Prostate gland (tissue), 2 donors: ENCODE results near the gene CLPTM1L. TPM values are rescaled to one million over a fixed set of nuclear protein-coding genes. Genes with fewer than 3 reads are reported as not detected.

Source experiments
- DNase-seq: peaks from one replicate; pipeline ENCODE4 v3.0.0-alpha.2; 2019; ENCODE audit warnings: low spot score
- H3K27ac ChIP-seq, 2 donors: fragments of 200-600 bp; sonication (generic); 2 replicates each; pipeline ENCODE4 v1.5.1; 2017 to 2019
- H3K27me3 ChIP-seq: fragments of 200-600 bp; sonication (generic); replicated peaks from 2 replicates; pipeline ENCODE4 v1.5.1; 2019; ENCODE audit not compliant: insufficient read depth
- H3K36me3 ChIP-seq, 2 donors: fragments of 200-600 bp; sonication (generic); 1 replicate in 1 of 2; 2 replicates in 1 of 2; pipeline versions ENCODE4 v1.5.1 to v1.8.1; 2017 to 2019
- H3K4me1 ChIP-seq: fragments of 200-600 bp; sonication (generic); replicated peaks from 2 replicates; pipeline ENCODE4 v1.5.1; 2019
- H3K4me3 ChIP-seq, 2 donors: fragments of 200-600 bp; sonication (generic); 2 replicates each; pipeline ENCODE4 v1.5.1; 2017 to 2019
- H3K9me3 ChIP-seq: fragments of 200-600 bp; sonication (generic); 2 replicates; pipeline ENCODE4 v1.5.1; 2017
- CTCF ChIP-seq, 4 experiments: fragments of 200-600 bp in 2 of 4; fragments of 450-650 bp in 2 of 4; sonication (generic) in 2 of 4; IDR thresholded peaks; 1 replicate in 3 of 4; 2 replicates in 1 of 4; pipeline ENCODE4 v1.5.1; 2016 to 2019; ENCODE audit warnings: antibody characterized with exemption in 4 of 4, mild to moderate bottlenecking in 2 of 4, moderate library complexity in 2 of 4
- POLR2A ChIP-seq: fragments of 450-650 bp; IDR thresholded peaks from one replicate; pipeline ENCODE4 v1.6.1; 2016; ENCODE audit warnings: antibody characterized with exemption, mild to moderate bottlenecking
- POLR2AphosphoS5 ChIP-seq: sonication (generic); formaldehyde crosslinking; IDR thresholded peaks from one replicate; pipeline ENCODE4 v1.6.1; 2017; ENCODE audit warnings: antibody characterized with exemption
- WGBS: methylation state at CpG from one replicate; pipeline ENCODE4 v1.1.5; 2018; 5-methylcytosine and 5-hydroxymethylcytosine counted together
- intact Hi-C: fragments of 100-400 bp; cut with DNase I; formaldehyde crosslinking; loops from one replicate; pipeline ENCODE4 v1.14.2; 2022
- total RNA-seq, 2 donors: library from RNA; depleted of rRNA; stranded (reverse); fragments of >200 nt; gene quantifications; one replicate each; pipeline ENCODE4 v1.1.0, GENCODE V29; 2016

The CLPTM1L gene
- total RNA-seq, 2 donors from 2014 or later, result 105 to 135 TPM

GRCh38 chr5:1310118-1310517, 34.8 kb downstream of the CLPTM1L start:
- H3K27ac ChIP-seq, result no peak overlapping the region
- H3K9me3 ChIP-seq, result no peaks in the 10 kb centered on the region
- no peak overlapping the region for H3K4me3 ChIP-seq
- intact Hi-C loops, result no loop called here
- H3K36me3 ChIP-seq, result no peaks in the 10 kb centered on the region
- no peak for DNase-seq
- WGBS, result 96% methylated on average over 7 of the region's 7 CpGs
- no peaks in the 10 kb centered on the region for H3K27me3 ChIP-seq
- no peak for TF ChIP-seq POLR2AphosphoS5
- no peak for TF ChIP-seq POLR2A
- no peak for TF ChIP-seq CTCF (IDR thresholded peaks at IDR 0.05)
- H3K4me1 ChIP-seq, result peaks cover 4% of the 10 kb centered on the region

- Histone ChIP-seq H3K4me1 (no peaks in the 10 kb centered on the region), H3K27ac (no peak overlapping the region), H3K27me3 (no peaks in the 10 kb centered on the region), H3K9me3 (no peaks in the 10 kb centered on the region), H3K36me3 (no peaks in the 10 kb centered on the region), H3K4me3 (no peak overlapping the region)
- intact Hi-C loops, result no loop called here
- no peak for DNase-seq
- TF ChIP-seq CTCF (IDR thresholded peaks at IDR 0.05) (no peak), POLR2A (no peak), POLR2AphosphoS5 (no peak)
- 83% methylated on average over 2 of the region's 2 CpGs for WGBS
Measured at GRCh38 chr5:1304033-1304432, 40.9 kb downstream of the CLPTM1L start.

GRCh38 chr5:1302258-1302657, 42.6 kb downstream of the CLPTM1L start:
- TF ChIP-seq CTCF (IDR thresholded peaks at IDR 0.05) (no peak), POLR2AphosphoS5 (no peak), POLR2A (no peak)
- intact Hi-C loops, result no loop called here
- Histone ChIP-seq H3K36me3 (no peaks in the 10 kb centered on the region), H3K4me1 (no peaks in the 10 kb centered on the region), H3K9me3 (no peaks in the 10 kb centered on the region), H3K4me3 (no peak overlapping the region), H3K27ac (no peak overlapping the region), H3K27me3 (no peaks in the 10 kb centered on the region)
- 88% methylated on average over 2 of the region's 2 CpGs for WGBS
- no peak for DNase-seq

- DNase-seq, result no peak
- 89% methylated on average over 20 of the region's 20 CpGs for WGBS
- intact Hi-C loops, result no loop called here
- no peaks in the 10 kb centered on the region for H3K4me1 ChIP-seq
- H3K36me3 ChIP-seq, result no peaks in the 10 kb centered on the region
- H3K4me3 ChIP-seq, result no peak overlapping the region
- no peaks in the 10 kb centered on the region for H3K9me3 ChIP-seq
- TF ChIP-seq POLR2A, result no peak
- TF ChIP-seq POLR2AphosphoS5, result no peak
- no peak for TF ChIP-seq CTCF (IDR thresholded peaks at IDR 0.05)
- no peaks in the 10 kb centered on the region for H3K27me3 ChIP-seq
- H3K27ac ChIP-seq, result no peak overlapping the region
Measured at GRCh38 chr5:1300581-1301083, 44.3 kb downstream of the CLPTM1L start.

GRCh38 chr5:1299961-1300360, 44.9 kb downstream of the CLPTM1L start:
- Histone ChIP-seq H3K36me3 (no peaks in the 10 kb centered on the region), H3K4me1 (no peaks in the 10 kb centered on the region), H3K9me3 (no peaks in the 10 kb centered on the region), H3K4me3 (no peak overlapping the region), H3K27ac (no peak overlapping the region), H3K27me3 (peaks cover under 1% of the 10 kb centered on the region)
- 74% methylated on average over 17 of the region's 17 CpGs for WGBS
- TF ChIP-seq POLR2A, result no peak
- TF ChIP-seq POLR2AphosphoS5, result no peak
- TF ChIP-seq CTCF (IDR thresholded peaks at IDR 0.05), result no peak
- no peak for DNase-seq
- intact Hi-C loops, result no loop called here
